ENCODE results near the gene BTBD8.

DNA sequence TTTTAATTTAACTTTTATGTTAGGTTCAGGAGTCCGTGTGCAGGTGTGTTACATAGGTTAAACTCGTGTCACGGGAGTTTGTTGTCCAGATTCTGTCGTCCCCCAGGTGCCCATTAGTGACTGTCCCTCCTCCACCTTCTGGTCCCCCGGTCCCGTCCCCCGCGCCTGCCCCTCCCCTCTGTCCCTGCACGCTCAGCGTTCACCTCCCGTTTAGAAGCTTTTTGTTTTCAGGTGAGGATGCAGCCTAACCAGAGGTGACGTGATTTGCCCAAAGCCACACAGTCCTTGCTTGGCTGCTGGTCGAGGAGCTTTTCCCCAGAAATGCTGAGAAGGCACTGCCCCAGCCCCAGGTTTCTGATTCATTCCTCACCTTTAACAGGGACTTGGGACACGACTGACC, 138.4 kb downstream of the BTBD8 start:
- TF ChIP-seq, protein P1, sequence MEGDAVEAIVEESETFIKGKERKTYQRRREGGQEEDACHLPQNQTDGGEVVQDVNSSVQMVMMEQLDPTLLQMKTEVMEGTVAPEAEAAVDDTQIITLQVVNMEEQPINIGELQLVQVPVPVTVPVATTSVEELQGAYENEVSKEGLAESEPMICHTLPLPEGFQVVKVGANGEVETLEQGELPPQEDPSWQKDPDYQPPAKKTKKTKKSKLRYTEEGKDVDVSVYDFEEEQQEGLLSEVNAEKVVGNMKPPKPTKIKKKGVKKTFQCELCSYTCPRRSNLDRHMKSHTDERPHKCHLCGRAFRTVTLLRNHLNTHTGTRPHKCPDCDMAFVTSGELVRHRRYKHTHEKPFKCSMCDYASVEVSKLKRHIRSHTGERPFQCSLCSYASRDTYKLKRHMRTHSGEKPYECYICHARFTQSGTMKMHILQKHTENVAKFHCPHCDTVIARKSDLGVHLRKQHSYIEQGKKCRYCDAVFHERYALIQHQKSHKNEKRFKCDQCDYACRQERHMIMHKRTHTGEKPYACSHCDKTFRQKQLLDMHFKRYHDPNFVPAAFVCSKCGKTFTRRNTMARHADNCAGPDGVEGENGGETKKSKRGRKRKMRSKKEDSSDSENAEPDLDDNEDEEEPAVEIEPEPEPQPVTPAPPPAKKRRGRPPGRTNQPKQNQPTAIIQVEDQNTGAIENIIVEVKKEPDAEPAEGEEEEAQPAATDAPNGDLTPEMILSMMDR (IDR thresholded peaks at IDR 0.05) = no peak
- TF ChIP-seq POLR2A (IDR thresholded peaks at IDR 0.05) = no peak
